OCI-LY3 (cell line): ENCODE data around the gene SHE.

ENCODE experiments used
- H2AFZ ChIP-seq: fragments of 200-600, 300-600 bp; shearing (Covaris generic); 2 replicates; pipeline ENCODE4 v1.6.0; 2014; ENCODE audit warnings: antibody characterized with exemption, low read depth, low read length
- H3K27ac ChIP-seq: fragments of 200-600, 300-600 bp; sonication (generic); 2 replicates; pipeline ENCODE4 v1.5.1; 2014; ENCODE audit warnings: mild to moderate bottlenecking, low read length, moderate library complexity, mixed read lengths
- H3K27me3 ChIP-seq: fragments of 200-600, 300-600 bp; sonication (generic); 2 replicates; pipeline ENCODE4 v1.6.1; 2014; ENCODE audit warnings: low read depth, low read length, mixed read lengths
- H3K36me3 ChIP-seq: fragments of 200-600, 300-600 bp; sonication (generic); replicated peaks from 2 replicates; pipeline ENCODE3; 2014; ENCODE audit warnings: low read depth, low read length, mixed read lengths
- H3K4me1 ChIP-seq: fragments of 300-600, 200-600 bp; sonication (generic); 2 replicates; pipeline ENCODE4 v1.6.1; 2014; ENCODE audit warnings: low read length, mixed read lengths
- H3K4me2 ChIP-seq: fragments of 200-600, 300-600 bp; sonication (generic); 2 replicates; pipeline ENCODE4 v1.6.1; 2014; ENCODE audit warnings: low read length, mixed read lengths
- H3K4me3 ChIP-seq: fragments of 300-600, 200-600 bp; sonication (generic); 2 replicates; pipeline ENCODE4 v1.5.1; 2014; ENCODE audit warnings: antibody characterized with exemption, mild to moderate bottlenecking, low read length, moderate library complexity
- H3K79me2 ChIP-seq: fragments of 300-600, 200-600 bp; shearing (Covaris generic); 2 replicates; pipeline ENCODE4 v1.6.1; 2014; ENCODE audit warnings: mild to moderate bottlenecking, low read length, mixed read lengths
- H3K9ac ChIP-seq: fragments of 300-600, 200-600 bp; shearing (Covaris generic); 2 replicates; pipeline ENCODE4 v1.6.0; 2014; ENCODE audit warnings: mild to moderate bottlenecking, low read length, moderate library complexity
- H3K9me3 ChIP-seq: fragments of 200-600, 300-600 bp; shearing (Covaris generic); 2 replicates; pipeline ENCODE4 v1.6.1; 2014; ENCODE audit warnings: low read length, mixed read lengths; ENCODE audit not compliant: insufficient read depth
- H4K20me1 ChIP-seq: fragments of 200-600, 300-600 bp; sonication (generic); 2 replicates; pipeline ENCODE4 v1.6.1; 2016; ENCODE audit warnings: low read length, mixed read lengths; ENCODE audit not compliant: insufficient read depth
- CTCF ChIP-seq: fragments of 200-600, 300-600 bp; sonication (generic); IDR thresholded peaks from 2 replicates; pipeline ENCODE4 v1.5.1; 2014; ENCODE audit warnings: antibody characterized with exemption, low read length, low read depth
- EZH2phosphoT487 ChIP-seq: fragments of 200-600 bp; shearing (Covaris generic); IDR thresholded peaks from 2 replicates; pipeline ENCODE4 v1.6.1; 2018; ENCODE audit warnings: antibody characterized with exemption, mixed run types, low read depth

The SHE gene

GRCh38 chr1:154441241-154441888, 60.8 kb downstream of the SHE start:
- H3K9ac ChIP-seq, result peak overlapping the region; percentile 15; the same call in 1 of the 2 replicates
- no peak overlapping the region for H3K4me3 ChIP-seq
- H3K36me3 ChIP-seq, result peaks cover 38% of the 10 kb centered on the region
- H3K4me1 ChIP-seq, result peaks cover 43% of the 10 kb centered on the region
- H3K79me2 ChIP-seq, result no peaks in the 10 kb centered on the region
- H3K4me2 ChIP-seq, result peak overlapping the region; percentile 26
- H3K27ac ChIP-seq, result peak overlapping the region; percentile 26
- no peak for TF ChIP-seq EZH2phosphoT487
- no peak for TF ChIP-seq CTCF
- no peaks in the 10 kb centered on the region for H3K27me3 ChIP-seq
- H4K20me1 ChIP-seq, result no peaks in the 10 kb centered on the region
- no peaks in the 10 kb centered on the region for H3K9me3 ChIP-seq
- no peak overlapping the region for H2AFZ ChIP-seq

- Histone ChIP-seq H3K4me3 (peak overlapping the region; percentile 53), H3K79me2 (no peaks in the 10 kb centered on the region), H3K4me2 (peak overlapping the region; percentile 67), H3K27me3 (no peaks in the 10 kb centered on the region), H3K9me3 (no peaks in the 10 kb centered on the region), H3K27ac (peak overlapping the region; percentile 92), H3K4me1 (peaks cover 43% of the 10 kb centered on the region), H3K36me3 (peaks cover 47% of the 10 kb centered on the region), H4K20me1 (no peaks in the 10 kb centered on the region), H2AFZ (no peak overlapping the region), H3K9ac (peak overlapping the region; percentile 58)
- TF ChIP-seq CTCF, result no peak
- TF ChIP-seq EZH2phosphoT487, result no peak
These were observed 62.0 kb downstream of the SHE start for GRCh38 chr1:154440036-154440804.

GRCh38 chr1:154436433-154436832, 65.8 kb downstream of the SHE start:
- Histone ChIP-seq H3K4me2 (no peak overlapping the region), H3K4me1 (peaks cover 34% of the 10 kb centered on the region), H3K9ac (no peak overlapping the region), H3K27ac (no peak overlapping the region), H3K27me3 (no peaks in the 10 kb centered on the region), H3K9me3 (no peaks in the 10 kb centered on the region), H3K79me2 (no peaks in the 10 kb centered on the region), H2AFZ (no peak overlapping the region), H3K4me3 (no peak overlapping the region), H4K20me1 (no peaks in the 10 kb centered on the region), H3K36me3 (peaks cover 51% of the 10 kb centered on the region)
- TF ChIP-seq EZH2phosphoT487, result no peak
- TF ChIP-seq CTCF, result no peak

GRCh38 chr1:154435599-154436200, 66.5 kb downstream of the SHE start:
- Histone ChIP-seq H4K20me1 (no peaks in the 10 kb centered on the region), H3K27ac (no peak overlapping the region), H3K9ac (no peak overlapping the region), H3K4me1 (peaks cover 27% of the 10 kb centered on the region), H3K4me2 (no peak overlapping the region), H3K79me2 (no peaks in the 10 kb centered on the region), H2AFZ (no peak overlapping the region), H3K9me3 (no peaks in the 10 kb centered on the region), H3K27me3 (no peaks in the 10 kb centered on the region), H3K36me3 (peaks cover 48% of the 10 kb centered on the region), H3K4me3 (no peak overlapping the region)
- no peak for TF ChIP-seq EZH2phosphoT487
- no peak for TF ChIP-seq CTCF
